Measurements from ENCODE around the gene SLC2A8. TPM values are rescaled to one million over a fixed set of nuclear protein-coding genes. Genes with fewer than 3 reads are reported as not detected.

The SLC2A8 gene
- total RNA-seq, 1 experiment from 2014 or later: 16.8 TPM

DNA sequence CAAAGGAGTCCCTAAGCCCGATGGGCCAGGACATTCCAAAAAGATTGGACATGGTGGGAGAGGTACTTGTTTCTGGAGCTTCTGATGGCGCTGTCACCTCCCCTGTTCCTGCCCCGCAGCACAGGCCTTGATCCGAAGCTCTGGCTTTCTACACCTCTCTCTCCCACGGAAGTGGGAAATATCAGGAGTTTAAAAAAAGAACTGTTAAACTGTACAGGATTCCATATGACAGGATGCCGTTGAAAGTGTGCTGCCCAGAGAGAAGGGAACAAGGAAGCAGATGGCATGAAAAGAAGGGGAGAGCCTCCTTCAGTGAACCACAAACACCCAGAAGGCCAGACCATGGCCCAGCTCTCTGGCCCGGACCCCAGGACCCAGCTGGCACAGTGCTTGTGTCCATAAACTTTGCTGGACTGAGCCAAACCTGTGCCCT, 26.8 kb upstream of the SLC2A8 start:
- CTCF ChIA-PET: no interaction called here
- no peak for DNase-seq (ENCODE audit: low read depth, low spot score)
- no peak for TF ChIP-seq FOSL1 (IDR thresholded peaks at IDR 0.05; ENCODE audit: low read depth)
- no peak for TF ChIP-seq ATF3 (IDR thresholded peaks at IDR 0.05)
- TF ChIP-seq CTCF (IDR thresholded peaks at IDR 0.05 in 2 of 3, conservative IDR thresholded peaks at IDR 0.05 in 1 of 3; ENCODE audit: borderline replicate concordance in 1 of 3, insufficient read depth in 1 of 3, low read depth in 2 of 3, low read length in 2 of 3): no peak
- TF ChIP-seq SRF (IDR thresholded peaks at IDR 0.05; ENCODE audit: low read depth): no peak
- TF ChIP-seq EGR1 (IDR thresholded peaks at IDR 0.05; ENCODE audit: low read depth): no peak
- TF ChIP-seq ELF1 (IDR thresholded peaks at IDR 0.05; ENCODE audit: borderline replicate concordance, low read depth): no peak
- TF ChIP-seq ZBTB33 (IDR thresholded peaks at IDR 0.05; ENCODE audit: extremely low read depth, insufficient replicate concordance, low read length): no peak
- no peak for TF ChIP-seq MAX (IDR thresholded peaks at IDR 0.05)
- TF ChIP-seq, protein P1, sequence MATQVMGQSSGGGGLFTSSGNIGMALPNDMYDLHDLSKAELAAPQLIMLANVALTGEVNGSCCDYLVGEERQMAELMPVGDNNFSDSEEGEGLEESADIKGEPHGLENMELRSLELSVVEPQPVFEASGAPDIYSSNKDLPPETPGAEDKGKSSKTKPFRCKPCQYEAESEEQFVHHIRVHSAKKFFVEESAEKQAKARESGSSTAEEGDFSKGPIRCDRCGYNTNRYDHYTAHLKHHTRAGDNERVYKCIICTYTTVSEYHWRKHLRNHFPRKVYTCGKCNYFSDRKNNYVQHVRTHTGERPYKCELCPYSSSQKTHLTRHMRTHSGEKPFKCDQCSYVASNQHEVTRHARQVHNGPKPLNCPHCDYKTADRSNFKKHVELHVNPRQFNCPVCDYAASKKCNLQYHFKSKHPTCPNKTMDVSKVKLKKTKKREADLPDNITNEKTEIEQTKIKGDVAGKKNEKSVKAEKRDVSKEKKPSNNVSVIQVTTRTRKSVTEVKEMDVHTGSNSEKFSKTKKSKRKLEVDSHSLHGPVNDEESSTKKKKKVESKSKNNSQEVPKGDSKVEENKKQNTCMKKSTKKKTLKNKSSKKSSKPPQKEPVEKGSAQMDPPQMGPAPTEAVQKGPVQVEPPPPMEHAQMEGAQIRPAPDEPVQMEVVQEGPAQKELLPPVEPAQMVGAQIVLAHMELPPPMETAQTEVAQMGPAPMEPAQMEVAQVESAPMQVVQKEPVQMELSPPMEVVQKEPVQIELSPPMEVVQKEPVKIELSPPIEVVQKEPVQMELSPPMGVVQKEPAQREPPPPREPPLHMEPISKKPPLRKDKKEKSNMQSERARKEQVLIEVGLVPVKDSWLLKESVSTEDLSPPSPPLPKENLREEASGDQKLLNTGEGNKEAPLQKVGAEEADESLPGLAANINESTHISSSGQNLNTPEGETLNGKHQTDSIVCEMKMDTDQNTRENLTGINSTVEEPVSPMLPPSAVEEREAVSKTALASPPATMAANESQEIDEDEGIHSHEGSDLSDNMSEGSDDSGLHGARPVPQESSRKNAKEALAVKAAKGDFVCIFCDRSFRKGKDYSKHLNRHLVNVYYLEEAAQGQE (IDR thresholded peaks at IDR 0.05; ENCODE audit: low read depth): no peak
- no peak for TF ChIP-seq CBX3 (IDR thresholded peaks at IDR 0.05; ENCODE audit: low read depth)
- TF ChIP-seq EZH2 (IDR thresholded peaks at IDR 0.05): no peak
- no peak for TF ChIP-seq YY1 (IDR thresholded peaks at IDR 0.05; ENCODE audit: extremely low read depth, insufficient replicate concordance, low read depth, low read length)
- TF ChIP-seq RAD21 (IDR thresholded peaks at IDR 0.05; ENCODE audit: low read depth): no peak
- no peak for TF ChIP-seq SP1 (IDR thresholded peaks at IDR 0.05; ENCODE audit: low read depth)
- no peak for TF ChIP-seq SIN3A (IDR thresholded peaks at IDR 0.05; ENCODE audit: low read depth)
- H3K4me3 ChIP-seq (replicated peaks in 1 of 2; ENCODE audit: low read depth in 1 of 2, low read length in 2 of 2): no peak overlapping the region
- no peak overlapping the region for H3K27ac ChIP-seq (ENCODE audit: low read depth, low read length)
- no peaks in the 10 kb centered on the region for H4K20me1 ChIP-seq (ENCODE audit: insufficient read depth)
- intact Hi-C loops (cut with micrococcal nuclease): no loop called here
- BruUV-seq (replicated peaks): no TSS peak
- H2AFZ ChIP-seq (ENCODE audit: low read depth, low read length, poor library complexity, severe bottlenecking): no peak overlapping the region
- H3K4me2 ChIP-seq (ENCODE audit: low read length): no peak overlapping the region
- no peaks in the 10 kb centered on the region for H3K79me2 ChIP-seq (ENCODE audit: insufficient read depth, low read length)
- RAD21 ChIA-PET (ENCODE audit: low non-redundant PET in 1 of 2, low total read pairs in 2 of 2, uncharacterized antibody in 2 of 2, unreplicated experiment in 2 of 2): no interaction called here
- no peak for ATAC-seq
- H3K9me2 ChIP-seq (ENCODE audit: insufficient read depth): no peaks in the 10 kb centered on the region
- no peaks in the 10 kb centered on the region for H3K9me3 ChIP-seq (ENCODE audit: control insufficient read depth in 1 of 2, insufficient read depth in 1 of 2, low read depth in 1 of 2, low read length in 2 of 2)
- H3K4me1 ChIP-seq (ENCODE audit: control insufficient read depth in 1 of 2, insufficient read depth in 2 of 2, low read length in 2 of 2): no peaks in the 10 kb centered on the region
- POLR2A ChIA-PET: no interaction called here
- no peaks in the 10 kb centered on the region for H3K27me3 ChIP-seq (ENCODE audit: insufficient read depth, low read length)
- H3K36me3 ChIP-seq (ENCODE audit: control insufficient read depth in 1 of 2, insufficient read depth in 2 of 2, low read length in 2 of 2): no peaks in the 10 kb centered on the region
- no peak overlapping the region for H3K9ac ChIP-seq (ENCODE audit: low read length)
